Esophagus muscularis mucosa (tissue), 4 donors: ENCODE data around the gene STYXL1. TPM values are rescaled to one million over a fixed set of nuclear protein-coding genes. Genes with fewer than 3 reads are reported as not detected.

Experiments
- DNase-seq: peaks from one replicate; pipeline ENCODE4 v3.0.0-alpha.2; 2017; ENCODE audit errors: extremely low spot score
- H3K27ac ChIP-seq, 4 donors: fragments of 200-600 bp; sonication (generic); replicated peaks in 1 of 4; 1 replicate in 3 of 4; 2 replicates in 1 of 4; pipeline ENCODE4 v1.5.1; 2016 to 2019; ENCODE audit warnings: mild to moderate bottlenecking in 1 of 4
- H3K27me3 ChIP-seq, 4 donors: fragments of 200-600 bp; sonication (generic); one replicate each; pipeline versions ENCODE4 v1.5.1 to v1.6.0; 2016 to 2019
- H3K36me3 ChIP-seq, 4 donors: fragments of 200-600 bp; sonication (generic); one replicate each; pipeline ENCODE4 v1.5.1; 2016 to 2019
- H3K4me1 ChIP-seq, 4 donors: fragments of 200-600 bp; sonication (generic); one replicate each; pipeline ENCODE4 v1.5.1; 2016 to 2019
- H3K4me3 ChIP-seq, 4 donors: fragments of 200-600 bp; sonication (generic); 1 replicate in 2 of 4; 2 replicates in 2 of 4; pipeline ENCODE4 v1.5.1; 2016 to 2019; ENCODE audit warnings: mild to moderate bottlenecking in 4 of 4, moderate library complexity in 1 of 4
- H3K9me3 ChIP-seq, 4 donors: fragments of 200-600 bp; sonication (generic); 1 replicate in 3 of 4; 2 replicates in 1 of 4; pipeline ENCODE4 v1.5.1; 2016 to 2019
- EP300 ChIP-seq: sonication (generic); formaldehyde crosslinking; IDR thresholded peaks from one replicate; pipeline ENCODE4 v1.6.1; 2017; ENCODE audit warnings: antibody characterized with exemption
- POLR2A ChIP-seq: fragments of 450-650 bp; IDR thresholded peaks from one replicate; pipeline ENCODE4 v1.6.1; 2017; ENCODE audit warnings: antibody characterized with exemption, moderate library complexity, mild to moderate bottlenecking, low read depth
- POLR2AphosphoS5 ChIP-seq, 2 donors: sonication (generic); formaldehyde crosslinking; IDR thresholded peaks; one replicate each; pipeline ENCODE4 v1.6.1; 2017; ENCODE audit warnings: antibody characterized with exemption in 2 of 2
- WGBS: methylation state at CpG from one replicate; pipeline ENCODE4 v1.1.5; 2018; 5-methylcytosine and 5-hydroxymethylcytosine counted together
- intact Hi-C: fragments of 100-400 bp; cut with DNase I; formaldehyde crosslinking; loops from one replicate; pipeline ENCODE4 v1.15.1; 2023
- total RNA-seq, 4 donors: library from RNA; depleted of rRNA; stranded (reverse); fragments of >200 nt; gene quantifications; one replicate each; pipeline versions ENCODE4 v1.1.0 to v1.2.1, GENCODE V29; 2016
- TF ChIP-seq, protein P1 (sequence below), 3 experiments: fragments of 200-600 bp in 2 of 3; fragments of 450-650 bp in 1 of 3; sonication (generic) in 2 of 3; IDR thresholded peaks; one replicate each; pipeline ENCODE4 v1.5.1; 2017 to 2019; ENCODE audit warnings: antibody characterized with exemption in 3 of 3, mild to moderate bottlenecking in 2 of 3, moderate library complexity in 1 of 3

STYXL1 gene
- total RNA-seq, 4 donors from 2014 or later = 13.9 to 20.0 (median 17.9) TPM

- Histone ChIP-seq H3K4me1 (peaks cover 4 to 25% (median 7%) of the 10 kb centered on the region in 4 donors), H3K9me3 (no peaks in the 10 kb centered on the region), H3K36me3 (peaks cover 33 to 90% (median 89%) of the 10 kb centered on the region in 4 donors), H3K4me3 (no peak overlapping the region), H3K27me3 (no peaks in the 10 kb centered on the region), H3K27ac (peak overlapping the region in 1 of 4 donors; percentile 23)
- intact Hi-C loops = no loop called here
- no peak for DNase-seq
- no peak for TF ChIP-seq POLR2A
- TF ChIP-seq, protein P1, sequence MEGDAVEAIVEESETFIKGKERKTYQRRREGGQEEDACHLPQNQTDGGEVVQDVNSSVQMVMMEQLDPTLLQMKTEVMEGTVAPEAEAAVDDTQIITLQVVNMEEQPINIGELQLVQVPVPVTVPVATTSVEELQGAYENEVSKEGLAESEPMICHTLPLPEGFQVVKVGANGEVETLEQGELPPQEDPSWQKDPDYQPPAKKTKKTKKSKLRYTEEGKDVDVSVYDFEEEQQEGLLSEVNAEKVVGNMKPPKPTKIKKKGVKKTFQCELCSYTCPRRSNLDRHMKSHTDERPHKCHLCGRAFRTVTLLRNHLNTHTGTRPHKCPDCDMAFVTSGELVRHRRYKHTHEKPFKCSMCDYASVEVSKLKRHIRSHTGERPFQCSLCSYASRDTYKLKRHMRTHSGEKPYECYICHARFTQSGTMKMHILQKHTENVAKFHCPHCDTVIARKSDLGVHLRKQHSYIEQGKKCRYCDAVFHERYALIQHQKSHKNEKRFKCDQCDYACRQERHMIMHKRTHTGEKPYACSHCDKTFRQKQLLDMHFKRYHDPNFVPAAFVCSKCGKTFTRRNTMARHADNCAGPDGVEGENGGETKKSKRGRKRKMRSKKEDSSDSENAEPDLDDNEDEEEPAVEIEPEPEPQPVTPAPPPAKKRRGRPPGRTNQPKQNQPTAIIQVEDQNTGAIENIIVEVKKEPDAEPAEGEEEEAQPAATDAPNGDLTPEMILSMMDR (IDR thresholded peaks at IDR 0.05) = no peak
- TF ChIP-seq POLR2AphosphoS5 (IDR thresholded peaks at IDR 0.05) = no peak
- no peak for TF ChIP-seq EP300
- 94% methylated on average over 23 of the region's 44 CpGs for WGBS
Measured at GRCh38 chr7:75984130-75985008, 63.4 kb downstream of the STYXL1 start.

GRCh38 chr7:75983471-75984129 lies 64.2 kb downstream of the STYXL1 start:
- intact Hi-C loops = no loop called here

DNA sequence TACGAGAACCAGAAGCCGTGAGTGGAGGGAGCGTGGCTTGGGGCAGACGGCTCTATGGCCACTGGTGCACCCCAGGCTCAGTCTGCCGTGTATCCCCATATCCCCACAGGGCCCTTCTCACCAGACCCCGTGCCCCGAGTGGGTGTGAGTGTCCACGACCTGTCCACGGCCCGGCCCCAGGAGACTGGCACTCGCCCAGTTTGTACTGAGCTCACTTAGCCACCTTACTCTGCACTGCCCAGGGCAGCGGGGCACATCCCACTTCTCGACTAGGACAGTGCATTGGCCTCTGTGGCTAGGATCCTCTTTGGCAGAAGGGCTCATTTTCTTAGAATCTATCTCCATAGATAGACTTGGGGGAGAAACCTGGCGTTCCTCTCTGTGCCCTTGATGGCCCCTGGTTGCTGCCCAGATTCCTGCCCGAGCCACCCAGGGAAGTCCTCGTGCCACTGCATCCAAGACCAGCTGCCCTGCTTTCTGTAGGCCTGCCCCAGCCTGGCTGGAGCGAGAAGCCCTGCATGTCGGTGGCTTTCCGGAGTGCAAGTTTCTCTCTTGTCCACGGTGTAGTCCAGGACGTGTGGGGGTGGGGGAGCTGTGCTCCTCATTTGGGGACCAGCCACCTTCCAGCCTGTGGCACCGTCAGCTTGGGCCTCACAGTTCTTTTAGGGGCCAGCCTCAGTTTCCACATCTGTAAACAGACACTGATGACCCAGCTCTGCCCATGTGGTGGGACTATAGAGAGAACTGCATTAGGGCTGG lies 65.3 kb downstream of the STYXL1 start:
- H3K4me3 ChIP-seq = no peak overlapping the region
- TF ChIP-seq POLR2AphosphoS5 (IDR thresholded peaks at IDR 0.05) = no peak
- no peak for TF ChIP-seq POLR2A
- TF ChIP-seq EP300 = no peak
- TF ChIP-seq, protein P1 (IDR thresholded peaks at IDR 0.05) = no peak
- WGBS = 85% methylated on average over 19 of the region's 22 CpGs
- DNase-seq = no peak
- peak overlapping the region in 1 of 4 donors; percentile 14 for H3K27ac ChIP-seq
- peaks cover 33 to 88% (median 83%) of the 10 kb centered on the region in 4 donors for H3K36me3 ChIP-seq
- H3K9me3 ChIP-seq = no peaks in the 10 kb centered on the region
- peaks cover 2 to 33% (median 14%) of the 10 kb centered on the region in 4 donors for H3K4me1 ChIP-seq
- no peaks in the 10 kb centered on the region for H3K27me3 ChIP-seq
- intact Hi-C loops = no loop called here

More at GRCh38 chr7:75983471-75984129, 64.2 kb downstream of the STYXL1 start:
- 84% methylated on average over 12 of the region's 26 CpGs for WGBS
- H3K27me3 ChIP-seq = no peaks in the 10 kb centered on the region
- no peak overlapping the region for H3K4me3 ChIP-seq
- H3K9me3 ChIP-seq = no peaks in the 10 kb centered on the region
- H3K36me3 ChIP-seq = peaks cover 33 to 96% (median 92%) of the 10 kb centered on the region in 4 donors
- peak overlapping the region in 1 of 4 donors; percentile 23 for H3K27ac ChIP-seq
- peaks cover 0 to 26% (median 9%) of the 10 kb centered on the region in 4 donors for H3K4me1 ChIP-seq
- TF ChIP-seq, protein P1 (IDR thresholded peaks at IDR 0.05) = no peak
- TF ChIP-seq POLR2AphosphoS5 (IDR thresholded peaks at IDR 0.05) (no peak), POLR2A (no peak), EP300 (no peak)
- DNase-seq = no peak

GRCh38 chr7:75981453-75982305 lies 66.1 kb downstream of the STYXL1 start:
- no peak overlapping the region for H3K4me3 ChIP-seq
- no peak for DNase-seq
- no peaks in the 10 kb centered on the region for H3K27me3 ChIP-seq
- peaks cover 32 to 88% (median 77%) of the 10 kb centered on the region in 4 donors for H3K36me3 ChIP-seq
- WGBS = 82% methylated on average over 29 of the region's 38 CpGs
- H3K4me1 ChIP-seq = peaks cover 8 to 41% (median 15%) of the 10 kb centered on the region in 4 donors
- TF ChIP-seq POLR2AphosphoS5 (IDR thresholded peaks at IDR 0.05) (no peak), EP300 (no peak), POLR2A (no peak)
- TF ChIP-seq, protein P1 (IDR thresholded peaks at IDR 0.05) = no peak
- intact Hi-C loops = no loop called here
- H3K9me3 ChIP-seq = no peaks in the 10 kb centered on the region
- no peak overlapping the region for H3K27ac ChIP-seq
